ENCODE measurements around the gene MTRF1L. TPM values are rescaled to one million over a fixed set of nuclear protein-coding genes. Genes with fewer than 3 reads are reported as not detected.

Gene MTRF1L
- total and polyA plus RNA-seq, 2 of the 8 experiments (the other 6 are each of a cell fraction or from before 2014, with no cell fraction given): 4.5 to 26.5 TPM

DNA sequence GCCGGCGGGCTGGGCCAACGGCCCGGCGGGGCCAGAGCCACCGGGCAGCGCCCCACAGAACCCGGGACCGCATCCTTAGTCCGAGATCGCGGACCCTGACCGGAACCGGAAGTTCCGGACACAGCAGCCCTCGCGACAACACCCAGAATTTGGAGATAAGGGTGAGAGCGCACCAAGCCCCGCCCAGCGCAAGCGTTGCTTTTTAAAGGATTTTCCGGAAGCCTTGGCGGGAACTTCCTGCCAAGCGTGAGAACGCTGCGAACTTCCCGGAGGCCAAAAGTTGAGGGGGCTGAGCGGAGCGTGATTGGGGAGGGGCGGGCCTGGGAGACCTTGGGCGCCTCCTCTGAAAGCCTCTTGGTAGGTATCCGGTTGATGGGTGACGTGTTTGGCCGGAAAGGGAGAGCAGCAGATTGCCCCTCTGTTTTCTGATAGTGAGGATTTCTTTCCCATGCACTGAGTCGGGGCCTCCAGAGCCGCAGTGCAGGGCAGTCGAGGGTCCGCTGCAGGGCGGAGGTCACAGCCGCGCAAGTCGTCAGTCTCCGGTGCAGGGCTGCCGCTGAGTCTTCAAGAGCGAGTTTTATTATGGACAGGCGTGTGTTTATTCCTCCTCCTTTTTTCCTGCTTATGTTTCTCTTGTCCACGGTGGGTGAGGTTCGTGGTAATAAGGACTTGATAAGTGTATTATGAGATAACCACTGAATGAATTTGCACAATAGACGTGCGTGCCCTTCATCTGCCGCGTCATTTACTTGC lies at the start of gene MTRF1L (continued):
- TF ChIP-seq KDM4A (IDR thresholded peaks at IDR 0.05; ENCODE audit: low read depth, low read length, severe bottlenecking) (peak; percentile 11), POLR2AphosphoS5 (IDR thresholded peaks at IDR 0.05; ENCODE audit: low read depth, low read length) (peak; percentile 53; the same call in 1 of the 2 replicates), ZNF274 (IDR thresholded peaks at IDR 0.05; ENCODE audit: borderline replicate concordance, extremely low read depth, low read length) (no peak), GTF2F1 (IDR thresholded peaks at IDR 0.05; ENCODE audit: borderline replicate concordance, low read depth, low read length) (no peak), CHD2 (IDR thresholded peaks at IDR 0.05; ENCODE audit: low read length) (peak; percentile 89), CBX8 (IDR thresholded peaks at IDR 0.05; ENCODE audit: borderline replicate concordance, low read depth, low read length) (no peak), JUND (IDR thresholded peaks at IDR 0.05; ENCODE audit: low read length) (peak; percentile 24; the same call in 1 of the 2 replicates)

Measured in H1 (cell line).